Endometrial microvascular endothelial cells (primary cell): ENCODE data around the gene NPVF. TPM values are rescaled to one million over a fixed set of nuclear protein-coding genes. Genes with fewer than 3 reads are reported as not detected.

Experiments used
- in situ Hi-C: cut with HindIII; loops from 2 replicates; pipeline ENCODE4 v1.10.0; 2017; ENCODE audit warnings: low sequenced_read_pairs, low pct_unique_long_range_greater_than_20kb; ENCODE audit errors: inconsistent ontology term
- total RNA-seq: library from RNA; depleted of rRNA; stranded (reverse); fragments of >200 nt; gene quantifications from one replicate; pipeline ENCODE4 v1.2.3, GENCODE V29; 2015; ENCODE audit errors: inconsistent ontology term

Gene NPVF
- not detected for total RNA-seq

- in situ Hi-C loops: no loop called here
Observed at GRCh38 chr7:25228386-25228785, at the start of gene NPVF. NPVF (minus strand) TSS chr7:25228486; CDS start chr7:25228439, 47 bp downstream.

GRCh38 chr7:25272265-25272664 is 44.0 kb upstream of the NPVF start:
- in situ Hi-C loops: no loop called here

GRCh38 chr7:25263337-25263736 is 35.1 kb upstream of the NPVF start:
- in situ Hi-C loops: no loop called here

GRCh38 chr7:25262586-25262985 is 34.3 kb upstream of the NPVF start:
- in situ Hi-C loops: no loop called here

- in situ Hi-C loops: no loop called here
Observed at GRCh38 chr7:25261545-25262140, 33.4 kb upstream of the NPVF start.

GRCh38 chr7:25260862-25261494 is 32.7 kb upstream of the NPVF start:
- in situ Hi-C loops: no loop called here

GRCh38 chr7:25259487-25260243 is 31.4 kb upstream of the NPVF start:
- in situ Hi-C loops: no loop called here

- in situ Hi-C loops: no loop called here
Observed at GRCh38 chr7:25256333-25256819, 28.1 kb upstream of the NPVF start.

GRCh38 chr7:25255611-25256332 is 27.5 kb upstream of the NPVF start:
- in situ Hi-C loops: no loop called here

GRCh38 chr7:25254604-25255003 is 26.3 kb upstream of the NPVF start:
- in situ Hi-C loops: no loop called here

GRCh38 chr7:25253714-25254113 is 25.4 kb upstream of the NPVF start:
- in situ Hi-C loops: no loop called here

- in situ Hi-C loops: no loop called here
Observed at GRCh38 chr7:25250386-25250785, 22.1 kb upstream of the NPVF start.

- in situ Hi-C loops: no loop called here
Observed at GRCh38 chr7:25249772-25250171, 21.5 kb upstream of the NPVF start.

- in situ Hi-C loops: no loop called here
Observed at GRCh38 chr7:25246306-25246705, 18.0 kb upstream of the NPVF start.

- in situ Hi-C loops: no loop called here
Observed at GRCh38 chr7:25244254-25245033, 16.2 kb upstream of the NPVF start.

- in situ Hi-C loops: no loop called here
Observed at GRCh38 chr7:25242678-25243077, 14.4 kb upstream of the NPVF start.

- in situ Hi-C loops: no loop called here
Observed at GRCh38 chr7:25240896-25241295, 12.6 kb upstream of the NPVF start.

- in situ Hi-C loops: no loop called here
Observed at GRCh38 chr7:25240340-25240739, 12.1 kb upstream of the NPVF start.

- in situ Hi-C loops: no loop called here
Observed at GRCh38 chr7:25239888-25240287, 11.6 kb upstream of the NPVF start.
